ENCODE data around the gene FOXRED2. TPM values are rescaled to one million over a fixed set of nuclear protein-coding genes. Genes with fewer than 3 reads are reported as not detected.

Gene FOXRED2
- total and polyA plus RNA-seq, 2 experiments from 2014 or later, result 22.3 to 25.7 TPM

GRCh38 chr22:36440429-36441002, 66.3 kb downstream of the FOXRED2 start:
- no peaks in the 10 kb centered on the region for H3K9me3 ChIP-seq (ENCODE audit: low read depth)
- no peak overlapping the region for H3K27ac ChIP-seq
- TF ChIP-seq CTCF (IDR thresholded peaks at IDR 0.05; ENCODE audit: low read depth, low read length), result no peak
- H3K4me1 ChIP-seq (ENCODE audit: low read depth), result peaks cover 8% of the 10 kb centered on the region
- H3K4me3 ChIP-seq, result no peak overlapping the region
- no peaks in the 10 kb centered on the region for H3K36me3 ChIP-seq
- no peak for DNase-seq (ENCODE audit: low read depth in 1 of 2, low spot score in 1 of 2)
- no peaks in the 10 kb centered on the region for H3K27me3 ChIP-seq

- Histone ChIP-seq H3K36me3 (no peaks in the 10 kb centered on the region), H3K9me3 (ENCODE audit: low read depth) (no peaks in the 10 kb centered on the region), H3K27me3 (no peaks in the 10 kb centered on the region), H3K4me3 (no peak overlapping the region), H3K27ac (no peak overlapping the region), H3K4me1 (ENCODE audit: low read depth) (peaks cover 16% of the 10 kb centered on the region)
- DNase-seq (ENCODE audit: low read depth in 1 of 2, low spot score in 1 of 2), result peak in 1 of 2 donors; percentile 93
- TF ChIP-seq CTCF (IDR thresholded peaks at IDR 0.05; ENCODE audit: low read depth, low read length), result no peak
These were observed 67.2 kb downstream of the FOXRED2 start for GRCh38 chr22:36439481-36440271.

Other genes with a start within 250 kb of the FOXRED2 start
- 131 and 174 TPM in 2 replicates for gene MYH9, start 119.1 kb downstream of the FOXRED2 start, total RNA-seq
- 88.7 and 98.0 TPM in 2 replicates for gene MYH9, start 119.1 kb downstream of the FOXRED2 start, polyA plus RNA-seq
- 54.5 and 83.1 TPM in 2 replicates for gene TXN2, start 25.4 kb downstream of the FOXRED2 start, total RNA-seq
- 143 and 193 TPM in 2 replicates for gene TXN2, start 25.4 kb downstream of the FOXRED2 start, polyA plus RNA-seq
- 413 and 497 TPM in 2 replicates for gene EIF3D, start 22.1 kb upstream of the FOXRED2 start, total RNA-seq
- gene EIF3D, start 22.1 kb upstream of the FOXRED2 start, polyA plus RNA-seq, result 136 and 159 TPM in 2 replicates
- not detected in 2 replicates for gene CACNG2, start 196.7 kb upstream of the FOXRED2 start, total RNA-seq
- gene CACNG2, start 196.7 kb upstream of the FOXRED2 start, polyA plus RNA-seq, result not detected in 2 replicates

Data from cardiac muscle cell (in vitro differentiated cells and primary cell).